ACC112 (cell line): ENCODE measurements around the gene THBS2.
A peak's percentile ranks its signal among the peaks of the same experiment; 100 is the strongest.
"Not testable (repeated sequence)": the region's sequence is repeated elsewhere in the genome, so short reads cannot be mapped to it uniquely, and the experiment has no call there.

ENCODE experiments used
- H2AFZ ChIP-seq: fragments of 200-600 bp; sonication (generic); one replicate; pipeline ENCODE4 v1.6.0; 2017; ENCODE audit warnings: antibody characterized with exemption, low read length; ENCODE audit not compliant: unreplicated experiment
- H3K27ac ChIP-seq: fragments of 200-600 bp; sonication (generic); 2 replicates; pipeline ENCODE4 v1.5.1; 2014; ENCODE audit warnings: low read depth, mild to moderate bottlenecking, antibody characterized with exemption, low read length, moderate library complexity
- H3K27me3 ChIP-seq: fragments of 200-600 bp; sonication (generic); 2 replicates; pipeline ENCODE4 v1.6.1; 2014; ENCODE audit warnings: mild to moderate bottlenecking, antibody characterized with exemption, low read length, moderate library complexity, mixed read lengths; ENCODE audit not compliant: insufficient read depth
- H3K36me3 ChIP-seq: fragments of 200-600 bp; sonication (generic); 2 replicates; pipeline ENCODE4 v1.6.1; 2016; ENCODE audit warnings: mild to moderate bottlenecking, antibody characterized with exemption, low read length, moderate library complexity, mixed read lengths; ENCODE audit not compliant: insufficient read depth
- H3K4me1 ChIP-seq: fragments of 200-600 bp; sonication (generic); one replicate; pipeline ENCODE4 v1.6.1; 2016; ENCODE audit warnings: low read length, mixed read lengths; ENCODE audit not compliant: insufficient read depth, unreplicated experiment, control insufficient read depth
- H3K4me3 ChIP-seq: fragments of 200-600 bp; sonication (generic); 2 replicates; pipeline ENCODE4 v1.5.1; 2014; ENCODE audit warnings: mild to moderate bottlenecking, low read depth, low read length
- H3K79me2 ChIP-seq: fragments of 200-600 bp; sonication (generic); one replicate; pipeline ENCODE4 v1.6.0; 2016; ENCODE audit warnings: low read length; ENCODE audit not compliant: control insufficient read depth, unreplicated experiment, insufficient read depth

The THBS2 gene

GRCh38 chr6:169197929-169198328 lies 55.7 kb downstream of the THBS2 start:
- H3K79me2 ChIP-seq, H2AFZ ChIP-seq, H3K36me3 ChIP-seq, H3K27me3 ChIP-seq, H3K4me3 ChIP-seq, H3K4me1 ChIP-seq, H3K27ac ChIP-seq: not testable (repeated sequence)

- H3K4me3 ChIP-seq, H3K79me2 ChIP-seq, H3K36me3 ChIP-seq, H2AFZ ChIP-seq, H3K27ac ChIP-seq, H3K4me1 ChIP-seq, H3K27me3 ChIP-seq: not testable (repeated sequence)
These were observed 57.4 kb downstream of the THBS2 start for GRCh38 chr6:169196279-169196678.

GRCh38 chr6:169194737-169195136 lies 58.9 kb downstream of the THBS2 start:
- H2AFZ ChIP-seq, result no peak overlapping the region
- H3K4me3 ChIP-seq, result no peak overlapping the region
- H3K27me3 ChIP-seq, result no peaks in the 10 kb centered on the region
- H3K4me1 ChIP-seq, result peaks cover 14% of the 10 kb centered on the region
- H3K36me3 ChIP-seq, result no peaks in the 10 kb centered on the region
- no peaks in the 10 kb centered on the region for H3K79me2 ChIP-seq
- no peak overlapping the region for H3K27ac ChIP-seq

- Histone ChIP-seq H3K27me3 (no peaks in the 10 kb centered on the region), H3K36me3 (no peaks in the 10 kb centered on the region), H3K4me1 (peaks cover 24% of the 10 kb centered on the region), H3K4me3 (no peak overlapping the region), H3K79me2 (no peaks in the 10 kb centered on the region), H3K27ac (peak overlapping the region; percentile 28; the same call in 1 of the 2 replicates), H2AFZ (no peak overlapping the region)
These were observed 62.7 kb downstream of the THBS2 start for GRCh38 chr6:169190970-169191369.

- Histone ChIP-seq H3K4me3 (no peak overlapping the region), H2AFZ (peak overlapping the region; percentile 1), H3K36me3 (no peaks in the 10 kb centered on the region), H3K79me2 (no peaks in the 10 kb centered on the region), H3K27me3 (no peaks in the 10 kb centered on the region), H3K27ac (peak overlapping the region; percentile 28), H3K4me1 (peaks cover 24% of the 10 kb centered on the region)
These were observed 63.5 kb downstream of the THBS2 start for GRCh38 chr6:169190144-169190584.

- no peaks in the 10 kb centered on the region for H3K27me3 ChIP-seq
- H2AFZ ChIP-seq, result peak overlapping the region; percentile 1
These were observed 64.0 kb downstream of the THBS2 start for GRCh38 chr6:169189686-169190085.

GRCh38 chr6:169189182-169189581 lies 64.5 kb downstream of the THBS2 start:
- H3K36me3 ChIP-seq, result no peaks in the 10 kb centered on the region
- H3K4me1 ChIP-seq, result peaks cover 24% of the 10 kb centered on the region
- H2AFZ ChIP-seq, result no peak overlapping the region
- no peaks in the 10 kb centered on the region for H3K27me3 ChIP-seq
- H3K27ac ChIP-seq, result no peak overlapping the region
- H3K79me2 ChIP-seq, result no peaks in the 10 kb centered on the region
- no peak overlapping the region for H3K4me3 ChIP-seq

More at GRCh38 chr6:169189686-169190085, 64.0 kb downstream of the THBS2 start:
- no peaks in the 10 kb centered on the region for H3K36me3 ChIP-seq
- H3K79me2 ChIP-seq, result no peaks in the 10 kb centered on the region
- H3K4me3 ChIP-seq, result no peak overlapping the region
- peaks cover 24% of the 10 kb centered on the region for H3K4me1 ChIP-seq
- H3K27ac ChIP-seq, result peak overlapping the region; percentile 28

- Histone ChIP-seq H3K4me3 (no peak overlapping the region), H3K27me3 (no peaks in the 10 kb centered on the region), H3K4me1 (peaks cover 24% of the 10 kb centered on the region), H2AFZ (no peak overlapping the region), H3K27ac (no peak overlapping the region), H3K79me2 (no peaks in the 10 kb centered on the region), H3K36me3 (no peaks in the 10 kb centered on the region)
These were observed 65.2 kb downstream of the THBS2 start for GRCh38 chr6:169188475-169188874.

GRCh38 chr6:169188051-169188470 lies 65.6 kb downstream of the THBS2 start:
- H2AFZ ChIP-seq, result no peak overlapping the region
- no peaks in the 10 kb centered on the region for H3K36me3 ChIP-seq
- no peaks in the 10 kb centered on the region for H3K27me3 ChIP-seq
- no peak overlapping the region for H3K4me3 ChIP-seq
- H3K79me2 ChIP-seq, result no peaks in the 10 kb centered on the region
- no peak overlapping the region for H3K27ac ChIP-seq
- H3K4me1 ChIP-seq, result peaks cover 24% of the 10 kb centered on the region

GRCh38 chr6:169186496-169187169 lies 67.0 kb downstream of the THBS2 start:
- no peak overlapping the region for H3K27ac ChIP-seq
- H3K79me2 ChIP-seq, result no peaks in the 10 kb centered on the region
- H3K4me3 ChIP-seq, result no peak overlapping the region
- H3K4me1 ChIP-seq, result peaks cover 24% of the 10 kb centered on the region
- H3K27me3 ChIP-seq, result no peaks in the 10 kb centered on the region
- H3K36me3 ChIP-seq, result no peaks in the 10 kb centered on the region
- H2AFZ ChIP-seq, result no peak overlapping the region

GRCh38 chr6:169185692-169186485 lies 67.8 kb downstream of the THBS2 start:
- H3K27me3 ChIP-seq, result no peaks in the 10 kb centered on the region
- H3K36me3 ChIP-seq, result no peaks in the 10 kb centered on the region
- H2AFZ ChIP-seq, result no peak overlapping the region
- H3K4me3 ChIP-seq, result no peak overlapping the region
- no peak overlapping the region for H3K27ac ChIP-seq
- H3K79me2 ChIP-seq, result no peaks in the 10 kb centered on the region
- peaks cover 22% of the 10 kb centered on the region for H3K4me1 ChIP-seq
